ENCODE results near the gene SLC25A22.
A peak's percentile ranks its signal among the peaks of the same experiment; 100 is the strongest.

The SLC25A22 gene

DNA sequence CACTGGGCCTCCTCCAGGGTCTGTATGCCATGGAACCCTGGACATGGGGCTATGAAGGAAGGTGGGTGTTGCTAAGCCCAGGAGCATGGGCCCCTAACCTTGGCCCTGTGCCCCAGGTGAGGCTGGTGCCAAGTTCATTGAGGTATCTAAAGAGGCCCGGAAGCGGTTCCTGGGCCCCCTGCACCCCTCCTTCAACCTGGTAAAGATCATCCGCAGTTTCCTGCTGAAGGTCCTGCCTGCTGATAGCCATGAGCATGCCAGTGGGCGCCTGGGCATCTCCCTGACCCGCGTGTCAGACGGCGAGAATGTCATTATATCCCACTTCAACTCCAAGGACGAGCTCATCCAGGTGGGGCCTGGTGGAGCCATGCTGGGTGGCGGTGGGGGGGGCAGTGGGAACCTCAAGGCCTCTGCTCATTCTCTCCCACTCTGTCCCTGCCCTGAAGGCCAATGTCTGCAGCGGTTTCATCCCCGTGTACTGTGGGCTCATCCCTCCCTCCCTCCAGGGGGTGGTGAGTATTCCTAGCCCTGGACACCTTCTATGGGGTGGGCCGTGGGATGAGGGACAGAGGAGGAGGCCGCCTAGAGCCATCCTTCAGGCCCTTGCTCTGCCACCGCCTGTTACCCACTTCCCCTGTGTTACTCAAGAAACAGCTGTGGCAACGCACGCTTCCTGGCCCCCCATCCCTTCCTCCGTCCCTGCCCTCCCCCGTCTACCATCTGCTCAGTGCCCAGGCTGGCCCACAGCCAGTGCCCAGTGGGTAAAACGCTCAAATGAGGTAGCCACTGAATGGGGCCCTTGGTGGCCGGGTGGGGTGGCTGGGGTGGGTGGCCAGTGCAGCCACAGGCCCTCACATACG lies 23.7 kb upstream of the SLC25A22 start:
- DNase-seq (ENCODE audit: low spot score), result no peak

DNA sequence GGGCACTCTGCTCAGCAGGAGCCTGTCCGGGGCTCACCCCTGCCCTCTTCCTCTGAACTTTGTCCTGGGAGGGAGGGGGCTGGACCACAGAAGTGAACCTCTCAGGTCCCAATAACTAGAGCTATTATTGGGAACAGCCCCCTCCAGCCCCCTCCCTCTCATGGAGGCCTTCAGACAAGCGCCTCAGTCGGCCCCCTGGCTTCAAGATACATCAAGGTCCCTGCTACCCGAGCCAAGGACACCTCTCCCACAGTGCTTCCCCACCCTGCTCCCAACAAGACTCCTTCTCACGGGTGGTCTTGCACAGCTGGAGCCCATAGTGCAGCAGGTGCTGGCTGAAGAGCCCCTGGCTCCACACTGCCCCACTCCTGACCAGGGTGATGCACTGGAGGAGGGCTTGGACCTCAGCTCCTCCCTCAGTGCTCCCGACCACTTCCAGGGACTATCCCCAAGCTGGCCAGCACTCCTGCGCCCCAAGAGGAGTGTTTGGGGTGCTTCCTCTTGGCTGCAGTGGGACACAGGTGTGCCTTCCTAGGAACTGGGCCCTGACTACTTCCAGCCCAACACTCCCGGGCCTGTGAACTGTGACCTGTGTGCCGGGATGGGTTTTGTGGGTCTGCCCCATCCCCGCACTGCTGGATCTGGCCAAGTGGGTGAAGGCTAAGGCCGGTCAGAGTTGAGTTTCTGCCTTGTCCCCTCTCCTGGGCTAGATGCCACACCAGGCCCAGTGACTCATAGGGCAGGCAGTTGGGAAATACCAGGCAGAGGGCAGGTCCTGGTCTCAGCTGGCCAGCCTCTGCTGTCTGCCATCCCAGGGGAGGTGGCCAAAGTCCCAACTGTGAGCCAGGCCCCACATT lies 22.8 kb upstream of the SLC25A22 start:
- no peak for DNase-seq (ENCODE audit: low spot score)

DNA sequence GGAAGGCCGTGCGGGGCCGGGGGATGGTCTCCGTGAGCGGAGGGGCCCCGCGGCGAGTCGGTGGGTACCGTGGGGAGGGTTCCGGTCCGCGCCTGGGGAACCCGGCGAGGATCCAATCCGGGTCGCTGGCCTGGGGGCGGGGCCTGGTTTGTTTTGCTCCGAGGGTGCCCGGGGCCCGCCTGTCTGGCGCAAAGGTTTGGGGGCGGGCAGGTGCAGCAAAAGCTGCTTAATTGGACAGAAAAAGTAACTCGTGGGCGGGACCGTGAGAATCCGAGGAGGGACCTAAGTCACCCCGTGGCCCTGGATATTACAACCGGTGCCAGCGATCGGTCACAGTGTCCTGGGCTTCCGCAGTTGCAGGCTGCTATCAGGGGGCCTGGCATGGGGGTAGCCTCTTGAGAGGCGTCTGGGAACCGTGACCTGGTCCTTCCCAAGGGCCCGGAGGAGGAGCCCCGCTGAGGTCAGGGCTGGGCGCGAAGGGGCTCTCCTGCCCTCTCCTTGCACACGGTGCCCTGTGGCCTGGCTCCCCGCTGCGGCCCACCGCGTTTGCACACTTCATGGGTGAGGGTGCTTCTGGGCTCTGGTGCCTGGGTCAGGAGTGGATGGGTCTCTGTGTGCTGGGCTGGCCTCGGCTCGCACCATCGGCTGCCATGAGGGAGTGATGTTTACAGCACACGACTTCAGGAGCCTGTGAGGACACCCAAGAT lies 22.0 kb upstream of the SLC25A22 start:
- DNase-seq (ENCODE audit: low spot score), result peak; percentile 95

- peak; percentile 92 for DNase-seq (ENCODE audit: low spot score)
Measured at GRCh38 chr11:819129-819931, 21.2 kb upstream of the SLC25A22 start.

GRCh38 chr11:818396-819128 lies 20.5 kb upstream of the SLC25A22 start, which contains the start of gene PNPLA2:
PNPLA2 (plus strand) TSS chr11:818914; CDS start chr11:819719, 805 bp downstream.
- no peak for DNase-seq (ENCODE audit: low spot score)

DNA sequence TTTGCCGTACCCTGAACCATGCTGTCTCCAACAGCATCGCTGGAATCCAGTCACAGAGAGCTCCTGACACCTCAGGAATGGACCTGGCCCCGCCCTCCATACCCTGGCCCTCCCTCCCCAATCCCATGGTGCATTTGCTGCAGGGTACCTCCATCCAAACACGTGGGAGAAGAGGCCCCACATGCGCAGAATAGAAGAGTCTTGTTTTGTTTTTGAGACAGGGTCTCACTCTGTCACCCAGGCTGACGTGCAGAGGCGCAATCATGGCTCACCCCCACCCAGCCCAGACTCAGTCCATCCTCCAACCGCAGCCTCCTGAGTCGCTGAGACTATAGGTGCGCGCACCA lies 18.3 kb upstream of the SLC25A22 start:
- no peak for DNase-seq (ENCODE audit: low spot score)

DNA sequence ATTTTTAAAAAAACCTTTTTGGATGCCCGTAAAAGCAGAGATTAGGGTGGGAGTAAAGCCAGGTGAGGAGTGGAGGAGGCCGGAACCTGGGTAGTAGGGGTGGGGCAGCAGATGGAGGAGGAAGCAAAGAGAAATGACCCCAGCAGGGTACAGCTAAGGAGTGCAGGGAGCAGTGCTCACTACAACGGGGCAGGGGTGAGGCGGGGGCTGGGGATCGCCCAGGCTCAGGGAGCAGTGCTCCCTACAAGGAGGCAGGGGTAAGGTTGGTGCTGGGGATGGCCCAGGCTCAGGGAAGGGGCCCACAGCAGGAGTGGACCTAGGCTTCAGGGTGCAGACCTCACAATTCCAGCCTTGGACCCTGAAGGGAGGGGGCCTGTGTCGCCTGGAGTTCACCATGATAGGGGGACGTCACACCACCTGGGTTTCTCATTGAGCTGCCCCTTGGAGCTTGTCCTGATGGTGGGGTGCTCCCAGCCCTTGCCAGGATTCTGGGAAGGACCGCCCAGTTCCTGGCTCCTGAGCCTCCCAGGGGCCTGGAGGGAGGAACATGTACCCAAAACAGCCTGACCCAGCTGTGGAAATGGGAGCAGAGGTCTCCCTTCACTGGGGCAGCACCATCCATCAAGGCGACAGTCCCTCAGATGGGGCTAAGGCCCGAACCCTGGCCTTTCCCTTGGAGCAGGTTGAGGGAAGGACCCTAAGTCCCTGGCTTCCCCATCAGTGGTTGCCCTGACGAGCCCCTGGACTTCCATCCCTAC lies 17.8 kb upstream of the SLC25A22 start:
- no peak for DNase-seq (ENCODE audit: low spot score)

- no peak for DNase-seq (ENCODE audit: low spot score)
Measured at GRCh38 chr11:813456-814096, 15.5 kb upstream of the SLC25A22 start.

- DNase-seq (ENCODE audit: low spot score), result no peak
Measured at GRCh38 chr11:813072-813455, 15.0 kb upstream of the SLC25A22 start.

GRCh38 chr11:812390-812789 lies 14.3 kb upstream of the SLC25A22 start:
- DNase-seq (ENCODE audit: low spot score), result no peak

- DNase-seq (ENCODE audit: low spot score), result no peak
Measured at GRCh38 chr11:811446-812245, 13.6 kb upstream of the SLC25A22 start.

GRCh38 chr11:810040-810567 lies 12.0 kb upstream of the SLC25A22 start:
- no peak for DNase-seq (ENCODE audit: low spot score)

- DNase-seq (ENCODE audit: low spot score), result peak; percentile 96
Measured at GRCh38 chr11:809287-810039, 11.4 kb upstream of the SLC25A22 start, which contains the start of gene RPLP2. RPLP2 (plus strand) TSS chr11:809967; CDS start chr11:810235, 268 bp downstream.

- peak; percentile 47 for DNase-seq (ENCODE audit: low spot score)
Measured at GRCh38 chr11:808427-809286, 10.6 kb upstream of the SLC25A22 start.

- DNase-seq (ENCODE audit: low spot score), result no peak
Measured at GRCh38 chr11:804599-804964, 6.5 kb upstream of the SLC25A22 start.

DNA sequence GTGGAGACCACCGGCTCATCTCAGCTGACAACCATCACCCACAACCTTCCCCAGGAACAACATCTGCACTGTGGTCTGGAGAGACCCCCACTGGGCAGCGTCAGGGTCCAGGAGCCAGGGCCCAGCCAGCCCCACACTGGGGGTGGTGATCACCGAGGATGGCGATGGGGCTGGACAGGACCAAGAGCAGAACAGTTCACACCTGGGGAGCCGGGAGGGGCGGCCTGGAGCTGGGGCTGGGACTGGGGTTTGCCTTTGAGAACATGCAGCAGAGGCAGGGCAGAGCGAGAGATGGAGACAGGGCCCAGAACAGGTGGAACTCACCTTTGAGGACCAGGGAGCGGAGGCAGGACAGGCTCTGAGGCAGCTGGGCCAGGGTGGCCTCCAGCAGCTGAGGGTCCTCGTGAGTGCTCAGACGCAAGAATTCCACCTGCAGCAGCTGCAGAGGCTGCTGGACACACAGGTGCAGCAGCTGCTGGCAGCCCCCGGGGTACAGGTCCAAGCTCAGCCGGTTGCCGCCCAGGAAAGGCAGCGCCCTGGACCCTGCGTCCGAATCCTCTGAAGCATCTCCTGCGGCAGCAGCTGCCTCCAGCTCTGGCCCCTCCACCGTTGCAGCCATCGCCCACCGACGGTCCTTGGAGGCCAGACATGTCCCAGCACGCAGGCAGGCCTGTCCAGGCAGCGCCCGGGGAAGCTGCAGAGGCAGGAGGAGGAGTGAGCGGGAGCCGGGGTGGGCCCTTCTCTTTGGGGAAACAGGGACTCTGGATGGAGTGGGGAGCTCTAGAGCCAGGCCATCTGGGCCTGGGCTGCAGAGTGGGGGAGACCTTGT lies 5.9 kb upstream of the SLC25A22 start:
- DNase-seq (ENCODE audit: low spot score), result no peak

Measured in CD4-positive, alpha-beta T cell treated with Interleukin-2 at 100 ng/mL for 4 hours (primary cell).